Measurements from ENCODE around the gene HADHA. TPM values are rescaled to one million over a fixed set of nuclear protein-coding genes. Genes with fewer than 3 reads are reported as not detected.

HADHA gene
- total RNA-seq, 2 experiments from 2014 or later: 108 to 110 TPM

GRCh38 chr2:26202981-26203490, 41.4 kb downstream of the HADHA start:
- CTCF ChIA-PET: no interaction called here
- Mint-ChIP-seq H3K27ac (no peak overlapping the region), H3K36me3 (ENCODE audit: low read depth) (peaks cover 54% of the 10 kb centered on the region), H3K27me3 (no peaks in the 10 kb centered on the region), H3K4me3 (no peak overlapping the region), H3K9me3 (no peaks in the 10 kb centered on the region), H3K4me1 (no peaks in the 10 kb centered on the region)
- DNase-seq: no peak
- POLR2A ChIA-PET: no interaction called here

GRCh38 chr2:26197516-26197915, 46.9 kb downstream of the HADHA start:
- DNase-seq: no peak
- Mint-ChIP-seq H3K27me3 (no peaks in the 10 kb centered on the region), H3K9me3 (no peaks in the 10 kb centered on the region), H3K36me3 (ENCODE audit: low read depth) (peaks cover 67% of the 10 kb centered on the region), H3K27ac (no peak overlapping the region), H3K4me1 (no peaks in the 10 kb centered on the region), H3K4me3 (no peak overlapping the region)
- POLR2A ChIA-PET: no interaction called here
- CTCF ChIA-PET: interaction anchor here (0.8 to 1.0 kb wide), 2 partner anchors 18 to 28 kb away, joined by 3 read pairs; no protein-coding TSS in a partner anchor

GRCh38 chr2:26196683-26197418, 47.6 kb downstream of the HADHA start:
- no peak for DNase-seq
- Mint-ChIP-seq H3K27me3 (no peaks in the 10 kb centered on the region), H3K4me1 (no peaks in the 10 kb centered on the region), H3K4me3 (no peak overlapping the region), H3K27ac (no peak overlapping the region), H3K9me3 (no peaks in the 10 kb centered on the region), H3K36me3 (ENCODE audit: low read depth) (peaks cover 64% of the 10 kb centered on the region)
- POLR2A ChIA-PET: no interaction called here
- CTCF ChIA-PET: no interaction called here

GRCh38 chr2:26195040-26195984, 49.1 kb downstream of the HADHA start:
- DNase-seq: no peak
- CTCF ChIA-PET: interaction anchor here (0.7 to 2.6 kb wide), 2 partner anchors 9 to 11 kb away, joined by 3 to 9 read pairs; no protein-coding TSS in a partner anchor
- POLR2A ChIA-PET: no interaction called here
- Mint-ChIP-seq H3K4me3 (no peak overlapping the region), H3K4me1 (no peaks in the 10 kb centered on the region), H3K9me3 (no peaks in the 10 kb centered on the region), H3K36me3 (ENCODE audit: low read depth) (peaks cover 70% of the 10 kb centered on the region), H3K27me3 (no peaks in the 10 kb centered on the region), H3K27ac (no peak overlapping the region)

GRCh38 chr2:26193578-26194231, 50.7 kb downstream of the HADHA start:
- no peaks in the 10 kb centered on the region for H3K4me1 Mint-ChIP-seq
- H3K9me3 Mint-ChIP-seq: no peaks in the 10 kb centered on the region
- no peak overlapping the region for H3K4me3 Mint-ChIP-seq
- no peak overlapping the region for H3K27ac Mint-ChIP-seq
- ChIA-PET CTCF (interaction anchor here (0.9 to 2.6 kb wide), 2 partner anchors 9 kb away, joined by 3 to 9 read pairs; no protein-coding TSS in a partner anchor), POLR2A (no interaction called here)
- no peak for DNase-seq
- peaks cover 61% of the 10 kb centered on the region for H3K36me3 Mint-ChIP-seq (ENCODE audit: low read depth)
- no peaks in the 10 kb centered on the region for H3K27me3 Mint-ChIP-seq

- H3K4me1 Mint-ChIP-seq: peaks cover 2% of the 10 kb centered on the region
- no peak for DNase-seq
- POLR2A ChIA-PET: no interaction called here
- no peak overlapping the region for H3K4me3 Mint-ChIP-seq
- no peaks in the 10 kb centered on the region for H3K9me3 Mint-ChIP-seq
- H3K27ac Mint-ChIP-seq: no peak overlapping the region
- peaks cover 1% of the 10 kb centered on the region for H3K27me3 Mint-ChIP-seq
- CTCF ChIA-PET: no interaction called here
- H3K36me3 Mint-ChIP-seq (ENCODE audit: low read depth): peaks cover 43% of the 10 kb centered on the region
Observed at GRCh38 chr2:26191316-26192159, 52.9 kb downstream of the HADHA start.

- CTCF ChIA-PET: no interaction called here
- DNase-seq: no peak
- POLR2A ChIA-PET: no interaction called here
- H3K27me3 Mint-ChIP-seq: peaks cover 4% of the 10 kb centered on the region
- H3K4me1 Mint-ChIP-seq: peaks cover 8% of the 10 kb centered on the region
- H3K27ac Mint-ChIP-seq: no peak overlapping the region
- H3K9me3 Mint-ChIP-seq: no peaks in the 10 kb centered on the region
- no peak overlapping the region for H3K4me3 Mint-ChIP-seq
- H3K36me3 Mint-ChIP-seq (ENCODE audit: low read depth): peaks cover 37% of the 10 kb centered on the region
Observed at GRCh38 chr2:26190369-26190768, 54.1 kb downstream of the HADHA start.

GRCh38 chr2:26189751-26190150, 54.7 kb downstream of the HADHA start:
- no peak overlapping the region for H3K27ac Mint-ChIP-seq
- ChIA-PET CTCF (interaction anchor here (0.9 kb wide), 1 partner anchor 53 kb away, joined by 3 read pairs; no protein-coding TSS in a partner anchor), POLR2A (no interaction called here)
- H3K36me3 Mint-ChIP-seq (ENCODE audit: low read depth): peaks cover 31% of the 10 kb centered on the region
- peaks cover 4% of the 10 kb centered on the region for H3K27me3 Mint-ChIP-seq
- H3K4me3 Mint-ChIP-seq: no peak overlapping the region
- no peaks in the 10 kb centered on the region for H3K9me3 Mint-ChIP-seq
- no peak for DNase-seq
- peaks cover 10% of the 10 kb centered on the region for H3K4me1 Mint-ChIP-seq

- Mint-ChIP-seq H3K9me3 (no peaks in the 10 kb centered on the region), H3K4me3 (no peak overlapping the region), H3K27me3 (peaks cover 4% of the 10 kb centered on the region), H3K27ac (no peak overlapping the region), H3K36me3 (ENCODE audit: low read depth) (peaks cover 25% of the 10 kb centered on the region), H3K4me1 (peaks cover 11% of the 10 kb centered on the region)
- no peak for DNase-seq
- CTCF ChIA-PET: interaction anchor here (0.9 kb wide), 1 partner anchor 52 kb away, joined by 3 read pairs; no protein-coding TSS in a partner anchor
- POLR2A ChIA-PET: no interaction called here
Observed at GRCh38 chr2:26189123-26189522, 55.3 kb downstream of the HADHA start.

- POLR2A ChIA-PET: no interaction called here
- CTCF ChIA-PET: no interaction called here
- H3K36me3 Mint-ChIP-seq (ENCODE audit: low read depth): peaks cover 19% of the 10 kb centered on the region
Observed at GRCh38 chr2:26187537-26188104, 56.8 kb downstream of the HADHA start.

GRCh38 chr2:26187114-26187513, 57.3 kb downstream of the HADHA start:
- no peaks in the 10 kb centered on the region for H3K9me3 Mint-ChIP-seq
- no peak overlapping the region for H3K27ac Mint-ChIP-seq
- no peak for DNase-seq
- H3K4me1 Mint-ChIP-seq: peaks cover 16% of the 10 kb centered on the region
- H3K27me3 Mint-ChIP-seq: peaks cover 8% of the 10 kb centered on the region
- ChIA-PET POLR2A (interaction anchor here (4.1 kb wide), 1 partner anchor 58 kb away, joined by 19 read pairs; the partner anchor contains the start of genes HADHA and HADHB), CTCF (interaction anchor here (0.6 kb wide), 1 partner anchor 8 kb away, joined by 3 read pairs; no protein-coding TSS in a partner anchor)
- H3K4me3 Mint-ChIP-seq: no peak overlapping the region
- H3K36me3 Mint-ChIP-seq (ENCODE audit: low read depth): peaks cover 19% of the 10 kb centered on the region

More at GRCh38 chr2:26187537-26188104, 56.8 kb downstream of the HADHA start:
- peaks cover 16% of the 10 kb centered on the region for H3K4me1 Mint-ChIP-seq
- no peak overlapping the region for H3K4me3 Mint-ChIP-seq
- H3K27me3 Mint-ChIP-seq: peaks cover 8% of the 10 kb centered on the region
- H3K9me3 Mint-ChIP-seq: no peaks in the 10 kb centered on the region
- no peak for DNase-seq
- no peak overlapping the region for H3K27ac Mint-ChIP-seq

All from activated CD4-positive, alpha-beta memory T cell treated with anti-CD3 and anti-CD28 coated beads, Interleukin-2, amount 10 ng/mL, durations not matched to agents 7 days and 5 days (primary cell).